Measurements from ENCODE around the gene ABCG4.
"Not testable (repeated sequence)": the region's sequence is repeated elsewhere in the genome, so short reads cannot be mapped to it uniquely, and the experiment has no call there.

ABCG4 gene

DNA sequence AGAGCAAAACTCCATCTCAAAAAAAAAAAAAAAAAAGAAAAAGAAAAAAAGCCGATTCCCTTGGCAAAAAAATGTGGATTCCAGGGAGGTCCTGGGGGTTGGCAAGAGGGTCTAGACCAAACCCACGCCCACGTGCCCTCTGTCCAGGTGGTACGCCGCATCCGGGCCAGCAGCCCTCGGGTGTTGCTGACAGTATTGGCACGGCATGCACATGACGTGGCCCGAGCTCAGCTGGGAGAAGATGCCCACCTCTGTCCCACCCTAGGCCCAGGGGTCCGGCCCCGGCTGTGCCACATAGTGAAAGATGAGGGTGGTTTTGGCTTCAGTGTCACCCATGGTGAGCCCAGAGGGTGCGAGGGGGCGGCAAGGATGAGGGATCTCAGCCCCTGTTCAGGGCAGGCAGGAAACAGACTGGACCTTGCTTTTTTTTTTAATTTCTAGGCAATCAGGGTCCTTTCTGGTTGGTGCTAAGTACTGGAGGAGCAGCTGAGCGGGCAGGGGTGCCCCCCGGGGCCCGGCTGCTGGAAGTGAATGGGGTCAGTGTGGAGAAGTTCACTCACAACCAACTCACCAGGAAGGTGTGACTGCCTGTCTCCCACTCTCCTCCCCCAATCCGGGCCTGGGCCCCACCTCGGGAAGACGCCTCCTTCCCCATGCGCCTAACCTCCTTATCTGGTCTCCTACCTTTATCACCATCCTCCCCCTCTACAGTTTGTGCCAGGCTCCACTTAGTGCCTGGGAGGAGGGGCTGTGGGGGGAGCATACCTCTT, 38.5 kb downstream of the ABCG4 start:
- no peaks in the 10 kb centered on the region for H3K27me3 ChIP-seq (ENCODE audit: insufficient read depth, insufficient read length)
- TF ChIP-seq YY1 (IDR thresholded peaks at IDR 0.05; ENCODE audit: insufficient read depth, insufficient read length) (no peak), ZNF274 (IDR thresholded peaks at IDR 0.05; ENCODE audit: low read depth, low read length) (no peak), SUZ12 (IDR thresholded peaks at IDR 0.05; ENCODE audit: extremely low read depth, insufficient read depth, insufficient read length) (no peak)
- H3K9ac ChIP-seq (ENCODE audit: insufficient read length, low read depth) = no peak overlapping the region
- no peaks in the 10 kb centered on the region for H3K9me3 ChIP-seq (ENCODE audit: insufficient read depth, low read length)
- peaks cover 6% of the 10 kb centered on the region for H3K4me1 ChIP-seq (ENCODE audit: insufficient read depth, insufficient read length)
- peaks cover 3% of the 10 kb centered on the region for H3K36me3 ChIP-seq (ENCODE audit: insufficient read depth, insufficient read length, low read length)
- no peak overlapping the region for H3K4me3 ChIP-seq (ENCODE audit: insufficient read length, low read depth)
- DNase-seq (ENCODE audit: low read depth, low spot score) = no peak

DNA sequence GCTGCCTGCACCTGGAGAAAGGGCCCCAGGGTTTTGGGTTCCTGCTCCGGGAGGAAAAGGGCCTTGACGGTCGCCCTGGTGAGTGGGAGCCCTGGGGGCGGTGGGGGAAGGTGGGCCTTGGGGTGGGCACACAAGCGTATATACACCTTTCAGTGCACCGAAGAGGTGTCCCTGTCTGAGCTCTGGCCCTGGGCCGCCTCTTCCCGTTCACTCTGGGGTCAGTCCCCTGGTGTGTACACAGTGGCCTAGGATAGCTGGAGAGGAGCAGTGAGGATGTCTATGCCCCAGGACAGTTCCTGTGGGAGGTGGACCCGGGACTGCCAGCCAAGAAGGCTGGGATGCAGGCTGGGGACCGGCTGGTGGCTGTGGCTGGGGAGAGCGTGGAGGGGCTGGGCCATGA, 39.2 kb downstream of the ABCG4 start:
- DNase-seq (ENCODE audit: low read depth, low spot score) = no peak
- H3K4me3 ChIP-seq (ENCODE audit: insufficient read length, low read depth) = no peak overlapping the region
- TF ChIP-seq SUZ12 (IDR thresholded peaks at IDR 0.05; ENCODE audit: extremely low read depth, insufficient read depth, insufficient read length) (no peak), YY1 (IDR thresholded peaks at IDR 0.05; ENCODE audit: insufficient read depth, insufficient read length) (no peak), ZNF274 (IDR thresholded peaks at IDR 0.05; ENCODE audit: low read depth, low read length) (no peak)
- no peaks in the 10 kb centered on the region for H3K9me3 ChIP-seq (ENCODE audit: insufficient read depth, low read length)
- H3K27me3 ChIP-seq (ENCODE audit: insufficient read depth, insufficient read length) = no peaks in the 10 kb centered on the region
- no peak overlapping the region for H3K9ac ChIP-seq (ENCODE audit: insufficient read length, low read depth)
- peaks cover 3% of the 10 kb centered on the region for H3K36me3 ChIP-seq (ENCODE audit: insufficient read depth, insufficient read length, low read length)
- H3K4me1 ChIP-seq (ENCODE audit: insufficient read depth, insufficient read length) = peaks cover 9% of the 10 kb centered on the region

DNA sequence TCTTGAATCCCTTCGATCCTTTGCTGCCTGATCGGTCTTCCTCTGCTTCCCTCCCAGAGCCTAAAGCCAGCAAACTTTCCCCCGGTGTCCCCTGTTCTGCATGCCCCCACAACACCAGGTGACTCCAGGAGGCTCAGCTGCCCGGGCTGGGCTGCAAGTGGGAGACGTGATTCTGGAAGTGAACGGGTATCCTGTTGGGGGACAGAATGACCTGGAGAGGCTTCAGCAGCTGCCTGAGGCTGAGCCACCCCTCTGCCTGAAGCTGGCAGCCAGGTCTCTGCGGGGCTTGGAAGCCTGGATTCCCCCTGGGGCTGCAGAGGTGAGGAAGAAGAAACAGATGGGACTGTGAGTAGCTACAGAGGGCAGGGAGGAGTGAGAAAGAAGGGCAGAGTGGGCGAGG, 40.0 kb downstream of the ABCG4 start:
- Histone ChIP-seq H3K9me3 (ENCODE audit: insufficient read depth, low read length) (no peaks in the 10 kb centered on the region), H3K27me3 (ENCODE audit: insufficient read depth, insufficient read length) (no peaks in the 10 kb centered on the region), H3K9ac (ENCODE audit: insufficient read length, low read depth) (no peak overlapping the region), H3K36me3 (ENCODE audit: insufficient read depth, insufficient read length, low read length) (peaks cover under 1% of the 10 kb centered on the region), H3K4me3 (ENCODE audit: insufficient read length, low read depth) (no peak overlapping the region), H3K4me1 (ENCODE audit: insufficient read depth, insufficient read length) (peaks cover 9% of the 10 kb centered on the region)
- DNase-seq (ENCODE audit: low read depth, low spot score) = no peak
- no peak for TF ChIP-seq YY1 (IDR thresholded peaks at IDR 0.05; ENCODE audit: insufficient read depth, insufficient read length)
- TF ChIP-seq SUZ12 (IDR thresholded peaks at IDR 0.05; ENCODE audit: extremely low read depth, insufficient read depth, insufficient read length) = no peak
- TF ChIP-seq ZNF274 (IDR thresholded peaks at IDR 0.05; ENCODE audit: low read depth, low read length) = no peak

DNA sequence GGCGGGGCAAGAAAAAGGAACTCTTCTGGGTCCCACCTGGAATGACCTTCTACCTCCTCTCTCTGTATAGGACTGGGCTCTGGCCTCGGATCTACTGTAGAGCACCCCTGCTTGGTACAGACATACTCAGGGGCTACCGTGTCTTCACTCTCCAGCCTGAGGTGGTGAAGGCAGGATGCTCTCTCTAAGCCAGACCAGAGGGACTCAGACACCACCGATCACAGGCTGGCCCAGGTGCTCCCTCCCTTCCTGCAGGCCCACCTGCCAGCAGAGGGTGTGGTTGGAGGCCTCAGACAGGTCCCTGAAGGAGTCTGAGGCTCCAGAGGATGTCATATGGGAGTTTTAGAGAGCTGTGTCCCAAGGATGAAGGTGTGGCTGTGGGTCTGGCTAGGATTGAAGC, 40.5 kb downstream of the ABCG4 start:
- peaks cover 9% of the 10 kb centered on the region for H3K4me1 ChIP-seq (ENCODE audit: insufficient read depth, insufficient read length)
- H3K27me3 ChIP-seq (ENCODE audit: insufficient read depth, insufficient read length) = no peaks in the 10 kb centered on the region
- H3K4me3 ChIP-seq (ENCODE audit: insufficient read length, low read depth) = no peak overlapping the region
- TF ChIP-seq SUZ12 (IDR thresholded peaks at IDR 0.05; ENCODE audit: extremely low read depth, insufficient read depth, insufficient read length) (no peak), YY1 (IDR thresholded peaks at IDR 0.05; ENCODE audit: insufficient read depth, insufficient read length) (no peak), ZNF274 (IDR thresholded peaks at IDR 0.05; ENCODE audit: low read depth, low read length) (no peak)
- H3K36me3 ChIP-seq (ENCODE audit: insufficient read depth, insufficient read length, low read length) = no peaks in the 10 kb centered on the region
- no peak for DNase-seq (ENCODE audit: low read depth, low spot score)
- H3K9me3 ChIP-seq (ENCODE audit: insufficient read depth, low read length) = no peaks in the 10 kb centered on the region
- H3K9ac ChIP-seq (ENCODE audit: insufficient read length, low read depth) = no peak overlapping the region

DNA sequence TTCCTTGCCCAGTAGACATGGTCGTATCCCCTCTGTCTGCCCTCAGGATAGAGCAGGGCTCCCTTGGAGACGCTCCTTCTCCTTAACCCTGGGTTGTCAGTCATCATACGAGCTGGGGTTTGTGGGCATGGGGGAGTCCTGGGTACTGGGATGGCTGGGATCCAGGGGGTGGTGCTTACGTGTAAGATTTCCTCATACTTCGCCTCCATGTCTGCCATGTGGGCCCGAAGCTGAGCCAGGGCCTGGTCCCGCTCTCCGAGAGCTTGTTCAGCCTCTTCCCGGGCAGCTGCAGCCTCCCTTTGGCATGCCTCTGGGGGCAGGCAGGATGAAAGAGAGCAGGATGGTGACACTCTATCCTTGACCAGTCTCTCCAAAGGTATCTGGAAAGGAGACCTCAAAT, 41.7 kb downstream of the ABCG4 start:
- Histone ChIP-seq H3K9ac (ENCODE audit: insufficient read length, low read depth) (no peak overlapping the region), H3K4me1 (ENCODE audit: insufficient read depth, insufficient read length) (peaks cover 9% of the 10 kb centered on the region), H3K9me3 (ENCODE audit: insufficient read depth, low read length) (no peaks in the 10 kb centered on the region), H3K36me3 (ENCODE audit: insufficient read depth, insufficient read length, low read length) (no peaks in the 10 kb centered on the region), H3K4me3 (ENCODE audit: insufficient read length, low read depth) (no peak overlapping the region), H3K27me3 (ENCODE audit: insufficient read depth, insufficient read length) (no peaks in the 10 kb centered on the region)
- TF ChIP-seq ZNF274 (IDR thresholded peaks at IDR 0.05; ENCODE audit: low read depth, low read length) (no peak), YY1 (IDR thresholded peaks at IDR 0.05; ENCODE audit: insufficient read depth, insufficient read length) (no peak), SUZ12 (IDR thresholded peaks at IDR 0.05; ENCODE audit: extremely low read depth, insufficient read depth, insufficient read length) (no peak)
- DNase-seq (ENCODE audit: low read depth, low spot score) = no peak

DNA sequence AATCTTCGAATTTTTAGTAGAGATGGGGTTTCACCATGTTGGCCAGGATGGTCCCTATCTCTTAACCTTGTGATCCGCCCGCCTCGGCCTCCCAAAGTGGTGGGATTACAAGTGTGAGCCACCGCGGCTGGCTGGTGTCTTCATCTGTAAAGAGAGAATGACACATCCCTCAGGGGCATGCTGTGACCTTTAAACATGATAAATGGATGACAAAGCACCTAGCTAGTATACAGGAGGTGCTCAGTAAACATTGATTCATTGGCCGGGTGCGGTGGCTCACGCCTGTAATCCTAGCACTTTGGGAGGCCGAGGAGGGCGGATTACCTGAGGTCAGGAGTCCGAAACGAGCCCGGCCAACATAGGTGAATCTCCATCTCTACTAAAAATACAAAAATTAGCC, 42.4 kb downstream of the ABCG4 start:
- H3K4me1 ChIP-seq (ENCODE audit: insufficient read depth, insufficient read length); H3K27me3 ChIP-seq (ENCODE audit: insufficient read depth, insufficient read length); H3K36me3 ChIP-seq (ENCODE audit: insufficient read depth, insufficient read length, low read length); DNase-seq (ENCODE audit: low read depth, low spot score); H3K9ac ChIP-seq (ENCODE audit: insufficient read length, low read depth); H3K4me3 ChIP-seq (ENCODE audit: insufficient read length, low read depth); H3K9me3 ChIP-seq (ENCODE audit: insufficient read depth, low read length): not testable (repeated sequence)

DNA sequence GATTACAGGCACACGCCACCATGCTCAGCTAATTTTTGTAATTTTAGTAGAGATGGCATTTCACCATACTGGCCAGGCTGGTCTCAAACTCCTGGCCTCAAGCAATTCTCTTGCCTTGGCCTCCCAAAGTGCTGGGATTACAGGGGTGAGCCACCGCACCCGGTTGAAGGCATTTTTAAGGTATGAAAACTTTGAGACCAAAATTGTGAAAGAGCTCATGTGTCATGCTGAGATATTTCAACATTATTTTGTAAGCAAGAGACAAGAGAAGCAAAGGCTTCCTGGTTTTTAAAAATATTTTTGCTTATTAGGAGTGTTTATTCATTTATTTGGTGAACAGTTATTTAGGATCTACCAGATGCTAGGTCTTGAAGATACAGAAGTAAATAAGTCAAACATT, 43.3 kb downstream of the ABCG4 start:
- H3K27me3 ChIP-seq (ENCODE audit: insufficient read depth, insufficient read length) = no peaks in the 10 kb centered on the region
- peaks cover 9% of the 10 kb centered on the region for H3K4me1 ChIP-seq (ENCODE audit: insufficient read depth, insufficient read length)
- H3K9ac ChIP-seq (ENCODE audit: insufficient read length, low read depth) = no peak overlapping the region
- H3K36me3 ChIP-seq (ENCODE audit: insufficient read depth, insufficient read length, low read length) = no peaks in the 10 kb centered on the region
- no peak overlapping the region for H3K4me3 ChIP-seq (ENCODE audit: insufficient read length, low read depth)
- H3K9me3 ChIP-seq (ENCODE audit: insufficient read depth, low read length) = no peaks in the 10 kb centered on the region
- no peak for TF ChIP-seq YY1 (IDR thresholded peaks at IDR 0.05; ENCODE audit: insufficient read depth, insufficient read length)
- no peak for TF ChIP-seq SUZ12 (IDR thresholded peaks at IDR 0.05; ENCODE audit: extremely low read depth, insufficient read depth, insufficient read length)
- no peak for DNase-seq (ENCODE audit: low read depth, low spot score)

All from NT2/D1 (cell line).